NCI-H82 treated with DMSO at 0.1 percent for 48 hours (cell line): ENCODE measurements around the gene NDUFA8.
A peak's percentile ranks its signal among the peaks of the same experiment; 100 is the strongest.

Experiments used
- DNase-seq: peaks from one replicate; lab custom pipeline; 2025; ENCODE audit not compliant: unreplicated experiment; lab: John Stamatoyannopoulos, UW

NDUFA8 gene

DNA sequence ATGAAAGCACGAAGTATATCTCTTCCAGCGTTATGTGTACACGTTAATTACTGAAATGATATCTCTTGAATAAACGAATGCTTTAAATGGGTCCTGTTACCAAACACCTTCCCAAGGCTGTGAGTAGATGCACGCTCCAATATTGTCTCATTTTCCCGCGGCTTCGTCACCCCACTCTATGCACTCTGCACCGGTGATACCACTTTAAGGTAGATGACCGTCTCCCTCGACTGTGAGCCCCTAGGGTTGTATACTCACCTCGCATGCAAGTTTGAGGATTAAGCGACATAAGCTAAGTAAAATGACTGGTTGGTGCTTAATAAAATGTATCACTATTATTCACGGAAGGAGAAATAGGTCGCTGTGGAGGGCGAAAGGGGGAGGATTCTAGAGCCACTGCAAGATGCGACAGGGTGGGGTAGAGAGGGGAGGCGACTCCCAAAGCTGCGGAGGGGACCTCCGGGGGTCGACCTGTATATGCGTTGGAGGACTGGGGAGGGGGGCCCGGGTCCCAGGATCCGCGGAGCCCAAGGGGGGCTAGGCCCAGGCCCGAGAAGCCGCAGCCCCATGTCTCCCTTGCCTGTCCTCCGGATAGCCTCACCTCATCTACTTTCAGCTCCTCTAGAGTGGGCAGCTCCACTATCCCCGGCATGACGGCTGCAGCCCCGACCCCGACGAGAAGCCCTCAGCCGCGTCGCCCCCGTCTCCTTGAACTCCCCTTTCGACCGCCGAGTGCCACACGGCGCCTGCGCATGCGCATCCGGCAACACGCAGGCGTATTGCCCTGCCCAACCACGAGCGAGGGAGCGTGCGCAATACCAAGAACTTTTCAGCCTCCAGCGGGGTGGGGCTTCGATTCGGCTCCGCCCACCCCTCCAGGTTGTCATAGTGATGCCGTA lies at the start of gene NDUFA8, which contains the start of gene MORN5:
NDUFA8 (minus strand) TSS at position 754 of the 899 bp plus-strand sequence; CDS start at position 652, 102 bp downstream.
MORN5 (plus strand) TSS at position 883 of the 899 bp plus-strand sequence. CDS start 65 bp downstream, outside the sequence.
- DNase-seq, result peak; percentile 83

GRCh38 chr9:122207096-122207495 lies 47.5 kb upstream of the NDUFA8 start:
- no peak for DNase-seq

DNA sequence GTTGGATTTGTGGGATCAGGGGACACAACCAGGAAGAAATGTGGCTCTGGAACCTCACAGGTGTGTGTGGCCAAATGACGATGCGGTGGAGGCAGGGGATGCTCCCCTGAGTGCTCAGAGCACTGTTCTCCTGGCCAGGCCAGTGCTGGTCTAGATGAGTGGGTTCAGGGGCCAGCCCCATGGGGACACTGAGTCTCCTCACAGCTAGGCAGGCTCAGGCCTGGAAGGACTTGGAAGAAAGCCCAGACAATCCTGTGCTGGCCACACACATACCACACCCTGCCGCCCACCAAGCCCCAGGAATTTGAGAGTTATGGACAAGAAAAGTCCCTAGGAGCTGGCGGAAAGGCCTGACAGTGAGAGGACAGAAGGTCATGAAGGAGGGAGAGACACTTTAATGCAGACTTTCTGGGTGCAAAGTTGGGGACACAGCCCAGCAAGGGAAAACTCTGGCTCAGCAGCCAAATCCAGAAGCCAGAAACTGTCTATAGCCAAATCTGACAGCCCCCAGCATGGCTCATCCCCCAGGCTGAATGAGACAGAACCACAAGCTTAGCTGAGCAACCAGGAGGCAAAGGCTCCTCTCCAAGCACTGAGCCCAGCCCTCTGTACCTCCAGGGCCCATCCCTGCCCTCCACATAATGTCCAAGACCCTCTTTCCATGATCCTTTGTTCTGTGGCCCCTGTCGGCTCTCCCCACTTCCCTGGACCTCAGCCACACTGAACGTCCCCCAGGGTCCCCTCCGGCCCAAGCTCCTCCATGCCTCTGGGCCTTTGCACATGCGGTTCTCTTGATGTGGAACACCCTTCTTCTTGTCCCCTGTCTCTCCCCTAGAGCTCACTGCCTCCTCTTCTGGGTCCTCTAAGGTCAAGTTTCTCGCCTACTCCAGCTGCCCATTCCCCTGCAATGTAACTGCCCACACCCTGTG lies 46.8 kb upstream of the NDUFA8 start:
- no peak for DNase-seq

GRCh38 chr9:122205176-122205575 lies 45.6 kb upstream of the NDUFA8 start:
- no peak for DNase-seq

DNA sequence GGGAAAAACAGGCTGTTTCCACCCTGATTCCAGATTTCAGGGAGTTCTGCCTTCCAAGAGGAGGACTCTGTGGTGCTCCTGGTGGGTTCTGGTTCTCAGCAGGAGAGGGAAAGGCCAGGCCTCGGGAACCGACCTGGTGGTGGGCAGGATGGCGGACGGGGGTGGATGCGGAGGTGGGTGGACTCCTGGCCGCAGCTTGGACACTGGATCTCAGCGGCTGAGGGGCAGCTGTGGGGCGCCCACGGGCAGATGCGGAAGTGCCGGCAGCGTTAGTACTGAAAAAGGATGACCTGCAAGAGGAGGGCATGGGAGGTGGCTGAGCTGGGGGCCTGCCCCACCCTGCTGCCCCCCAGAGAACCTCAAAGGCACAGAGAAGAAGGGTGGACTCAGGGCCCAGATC lies 44.9 kb upstream of the NDUFA8 start:
- no peak for DNase-seq

DNA sequence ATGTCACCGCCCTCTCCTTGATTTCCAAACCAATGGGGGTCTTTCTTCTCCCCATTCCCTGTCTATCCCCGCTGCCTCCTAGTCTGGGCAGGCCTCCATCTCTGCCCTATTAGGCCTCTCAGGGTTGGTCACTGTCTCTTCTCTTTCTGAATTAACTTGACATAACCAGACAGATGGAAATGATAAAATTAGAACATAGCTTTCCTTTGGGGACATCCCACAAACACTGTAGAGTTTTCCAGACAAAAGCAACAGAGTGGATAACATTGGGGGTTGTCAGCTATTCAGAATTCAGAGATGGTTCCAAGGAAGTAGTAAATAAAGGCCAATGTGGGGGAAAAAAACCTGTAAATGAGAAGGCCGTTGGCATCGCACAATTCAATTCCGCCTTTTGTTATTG lies 44.5 kb upstream of the NDUFA8 start:
- DNase-seq, result no peak

DNA sequence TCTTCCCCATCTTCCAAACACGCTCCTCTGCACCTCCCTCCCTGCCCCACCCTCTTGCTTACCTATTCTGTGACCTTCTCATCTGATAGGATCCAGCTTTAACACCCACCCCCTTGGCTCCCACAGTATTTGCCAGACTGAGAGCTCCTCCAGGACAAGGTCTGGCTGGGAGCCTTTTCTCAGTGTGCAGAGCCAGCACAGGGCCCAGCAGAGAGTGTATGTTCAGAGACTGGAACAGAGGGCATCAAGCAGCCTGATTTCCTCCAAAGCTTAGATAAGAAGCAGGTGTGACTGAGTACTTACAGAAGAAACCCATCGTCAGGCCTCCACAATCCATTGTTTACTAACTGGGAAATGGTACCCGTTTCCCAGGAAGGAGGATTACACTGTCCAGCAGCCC lies 42.5 kb upstream of the NDUFA8 start:
- no peak for DNase-seq

DNA sequence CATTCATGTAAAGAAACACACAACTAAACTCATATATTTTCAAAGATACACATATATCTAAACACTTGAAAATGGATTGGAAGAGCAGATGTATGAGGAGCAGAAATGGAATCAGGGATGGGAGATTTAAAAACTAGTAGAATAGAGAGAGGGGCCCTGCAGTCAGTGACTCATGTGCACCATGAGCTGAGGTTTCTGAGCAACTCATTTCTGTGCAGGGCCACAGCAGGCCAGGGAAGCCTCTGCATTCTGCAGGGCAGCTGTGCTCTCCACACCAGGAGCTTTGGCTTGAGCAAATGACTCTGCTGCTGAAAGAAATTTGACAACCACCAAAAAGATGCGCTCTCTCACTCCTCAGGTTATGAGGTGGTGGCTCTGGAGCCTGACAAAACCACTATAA lies 42.1 kb upstream of the NDUFA8 start:
- DNase-seq, result no peak

DNA sequence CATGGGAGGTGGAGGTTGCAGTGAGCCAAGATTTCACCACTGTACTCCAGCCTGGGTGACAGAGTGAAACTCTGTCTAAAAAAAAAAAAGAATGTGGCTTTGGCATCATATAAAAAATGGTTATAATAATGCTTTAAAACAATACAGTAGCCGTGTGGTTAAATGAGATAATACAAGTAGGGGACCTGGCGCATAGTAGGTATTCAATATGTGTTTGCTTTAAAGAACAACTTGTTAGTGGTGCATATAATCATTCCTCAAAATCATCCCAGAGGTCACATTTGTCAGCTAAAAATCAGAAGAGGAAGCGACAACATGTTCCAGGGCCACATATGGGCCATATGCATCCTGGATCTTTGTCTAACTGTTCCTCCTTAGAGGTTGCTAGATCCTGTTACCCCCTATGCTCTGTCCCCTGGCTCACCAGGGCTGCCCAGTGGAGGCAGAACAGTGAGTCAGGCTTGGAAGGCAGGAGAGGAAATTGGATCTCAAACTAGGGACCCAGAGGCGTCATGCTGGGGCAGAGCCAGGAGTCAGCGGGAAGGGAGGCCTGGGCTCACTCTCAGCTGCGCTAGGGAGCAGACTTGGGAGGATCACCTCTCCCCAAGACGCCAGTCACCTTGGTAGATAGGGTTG lies 41.5 kb upstream of the NDUFA8 start:
- DNase-seq, result no peak

DNA sequence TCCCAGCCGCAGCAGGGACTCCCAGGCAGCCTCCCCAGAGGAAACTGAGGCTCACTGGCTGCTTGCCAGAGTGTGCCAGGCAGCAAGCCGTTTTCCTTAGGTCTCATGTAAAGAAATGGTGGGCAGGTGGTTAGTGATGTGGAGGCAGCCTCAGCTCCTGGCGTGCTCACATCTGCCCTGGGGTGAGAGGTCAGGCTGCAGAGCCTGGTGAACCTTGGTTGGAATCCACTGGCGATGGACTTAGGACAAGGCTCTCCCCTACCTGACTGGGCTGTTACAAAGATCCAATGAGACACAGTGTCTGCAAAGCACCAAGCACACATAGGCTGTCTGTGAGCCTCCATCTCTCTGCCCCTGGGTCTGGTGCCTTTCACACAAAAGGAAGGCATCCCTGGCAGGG lies 38.3 kb upstream of the NDUFA8 start:
- DNase-seq, result no peak

GRCh38 chr9:122197426-122197825 lies 37.8 kb upstream of the NDUFA8 start:
- no peak for DNase-seq

DNA sequence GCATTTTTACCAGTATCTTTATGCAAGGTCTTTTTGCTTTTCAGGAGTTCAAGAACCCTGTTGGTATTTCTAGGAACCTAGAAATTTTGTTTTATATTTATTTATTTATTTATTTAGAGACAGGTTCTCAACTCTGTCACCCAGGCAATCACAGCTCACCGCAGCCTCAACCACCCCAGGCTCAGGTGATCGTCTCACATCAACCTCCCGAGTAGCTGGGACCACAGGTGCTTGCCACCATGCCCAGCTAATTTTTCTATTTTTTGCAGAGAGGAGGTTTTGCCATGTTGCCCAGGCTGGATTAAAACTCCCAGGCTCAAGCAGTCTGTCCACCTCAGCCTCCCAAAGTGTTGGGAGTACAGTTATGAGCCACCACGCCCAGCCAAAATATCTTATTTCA lies 36.3 kb upstream of the NDUFA8 start:
- no peak for DNase-seq

DNA sequence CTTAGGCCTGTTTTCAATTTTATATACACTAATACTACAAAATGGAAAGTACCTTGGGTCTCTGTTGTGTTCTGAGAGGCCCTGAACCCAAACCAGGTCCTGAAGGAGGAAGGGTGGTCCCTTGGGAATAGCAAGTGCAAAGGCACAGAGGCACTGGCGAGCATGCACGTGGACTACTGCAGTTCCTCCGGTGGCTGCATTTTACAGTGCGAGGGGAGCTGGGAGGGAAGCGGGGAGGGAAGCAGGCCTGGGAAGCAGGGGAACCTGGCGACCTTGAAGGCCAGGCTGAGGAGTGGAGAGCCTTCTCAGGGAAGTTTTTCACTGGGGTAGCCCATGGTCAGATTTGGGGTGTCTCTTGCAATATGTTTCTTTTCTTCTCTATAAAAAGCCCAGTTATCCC lies 34.1 kb upstream of the NDUFA8 start:
- DNase-seq, result no peak

DNA sequence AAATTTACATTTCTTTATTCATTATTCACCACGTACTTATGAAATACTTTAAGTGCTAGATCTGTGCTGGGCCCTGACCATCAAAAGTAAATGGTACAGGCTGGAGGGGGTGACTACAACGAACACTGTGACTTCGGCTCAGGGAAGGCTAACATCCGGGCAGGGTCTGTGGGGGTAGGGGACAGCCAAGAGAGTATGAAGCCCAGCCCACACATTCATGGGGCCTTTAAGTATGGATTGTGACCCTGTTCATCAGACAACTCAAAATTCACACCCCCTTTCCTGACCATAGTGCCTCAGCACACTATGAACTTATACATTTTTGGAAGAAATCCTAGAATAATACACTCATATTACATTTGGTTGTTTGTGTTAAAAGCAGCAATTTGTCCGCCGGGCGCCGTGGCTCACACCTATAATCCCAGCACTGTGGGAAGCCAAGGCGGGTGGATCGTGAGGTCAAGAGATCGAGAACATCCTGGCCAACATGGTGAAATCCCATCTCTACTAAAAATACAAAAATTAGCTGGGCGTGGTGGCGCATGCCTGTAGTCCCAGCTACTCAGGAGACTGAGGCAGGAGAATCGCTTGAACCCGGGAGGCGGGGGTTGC lies 33.4 kb upstream of the NDUFA8 start:
- DNase-seq, result no peak

GRCh38 chr9:122192261-122192875 lies 32.8 kb upstream of the NDUFA8 start:
- DNase-seq, result no peak

GRCh38 chr9:122191584-122191983 lies 32.0 kb upstream of the NDUFA8 start:
- no peak for DNase-seq

DNA sequence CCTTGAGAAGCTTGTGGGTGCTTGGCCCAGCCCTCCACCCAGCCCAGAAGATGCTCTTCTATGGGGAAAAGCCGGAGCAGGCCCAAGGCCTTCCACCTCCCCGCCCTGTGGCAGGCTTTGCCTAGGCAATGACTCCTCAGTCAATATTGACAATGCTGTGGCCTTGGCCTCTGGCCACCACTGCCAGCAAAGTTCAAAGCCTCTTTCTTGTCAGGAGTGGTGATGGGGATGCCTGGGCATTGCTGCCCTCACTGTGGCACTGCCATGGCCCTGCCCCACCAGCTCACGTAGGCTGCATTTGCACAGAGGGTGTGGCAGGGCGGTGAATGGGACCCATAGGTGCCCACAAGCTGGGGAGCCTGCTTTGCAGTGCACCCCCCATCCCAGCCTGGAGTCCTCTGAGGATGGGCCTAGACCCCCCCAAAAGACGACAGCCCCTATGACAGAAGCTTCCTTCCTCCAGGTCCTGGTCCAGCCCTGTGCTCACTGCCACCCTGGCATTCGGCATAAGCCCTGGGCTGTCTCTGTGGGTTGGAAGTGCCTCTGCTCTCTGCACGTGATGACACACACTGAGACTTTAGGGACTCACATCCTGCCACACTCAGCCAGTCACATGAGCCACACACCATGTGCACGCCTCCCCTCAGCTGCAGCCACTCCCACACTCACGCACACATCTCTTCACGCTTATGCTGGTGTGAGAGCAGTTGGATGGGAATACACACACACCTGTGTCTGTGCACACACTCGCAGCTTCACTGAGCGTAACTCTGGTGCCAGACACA lies 31.2 kb upstream of the NDUFA8 start:
- DNase-seq, result no peak

DNA sequence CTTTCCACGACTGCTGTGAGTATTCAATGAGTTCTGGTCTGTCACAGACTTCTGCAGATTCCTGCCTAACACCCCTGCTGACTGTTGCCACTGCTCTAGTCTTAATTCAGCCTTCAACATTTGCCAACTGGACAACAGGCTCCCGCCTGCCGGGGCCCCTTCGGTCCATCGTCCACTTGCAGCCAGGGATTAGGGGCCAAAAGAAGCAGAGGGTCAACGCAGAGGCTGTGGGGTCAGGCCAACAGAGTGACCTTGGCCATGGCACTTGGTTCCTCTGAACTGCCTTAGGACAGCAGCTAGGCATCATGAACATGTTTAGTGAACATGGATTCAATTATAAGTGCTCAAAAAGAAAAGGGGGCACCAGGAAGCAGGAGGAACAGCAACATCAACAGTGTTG lies 28.8 kb upstream of the NDUFA8 start:
- no peak for DNase-seq

DNA sequence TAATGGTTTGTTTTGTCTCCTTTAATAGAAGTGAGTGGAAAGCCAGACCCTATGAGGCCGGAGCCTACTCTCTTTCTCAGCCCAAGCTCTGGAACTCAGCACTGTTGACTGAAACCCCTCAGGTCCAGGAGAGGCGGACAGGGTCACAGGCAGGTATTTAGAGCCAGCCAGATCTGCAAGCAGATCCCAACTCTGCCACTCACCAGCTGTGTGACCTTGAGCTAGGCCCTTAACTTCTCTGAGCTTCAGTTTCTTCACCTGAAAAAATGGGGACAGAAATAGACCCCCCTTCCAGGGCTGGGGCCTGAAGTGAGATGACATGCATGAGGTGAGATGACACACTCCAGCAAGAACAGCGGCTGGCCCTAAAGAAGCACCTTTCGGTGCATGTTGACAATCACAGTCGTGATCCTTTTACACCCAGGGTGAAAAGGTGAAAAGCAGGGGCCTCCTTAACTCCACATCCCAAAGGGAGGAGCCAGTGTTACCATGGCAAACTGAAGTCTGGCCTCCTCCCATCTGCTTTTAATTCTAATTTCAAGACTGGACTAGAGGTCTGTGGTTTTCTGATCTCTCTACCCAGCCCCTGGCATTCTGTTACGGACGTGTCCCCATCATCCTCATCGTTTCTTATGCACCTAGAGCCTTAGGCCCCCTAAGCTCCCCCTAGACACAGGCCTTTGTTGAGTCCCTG lies 27.3 kb upstream of the NDUFA8 start:
- DNase-seq, result no peak
